ENCODE measurements around the gene USP40.

GRCh38 chr2:233487748-233488345, 78.7 kb downstream of the USP40 start:
- TF ChIP-seq CTCF (IDR thresholded peaks at IDR 0.05) (no peak), EP300 (IDR thresholded peaks at IDR 0.05) (no peak), POLR2A (IDR thresholded peaks at IDR 0.05) (no peak)

Measured in ovary (tissue), 3 donors.